Measurements from ENCODE around the gene PHF3.

DNA sequence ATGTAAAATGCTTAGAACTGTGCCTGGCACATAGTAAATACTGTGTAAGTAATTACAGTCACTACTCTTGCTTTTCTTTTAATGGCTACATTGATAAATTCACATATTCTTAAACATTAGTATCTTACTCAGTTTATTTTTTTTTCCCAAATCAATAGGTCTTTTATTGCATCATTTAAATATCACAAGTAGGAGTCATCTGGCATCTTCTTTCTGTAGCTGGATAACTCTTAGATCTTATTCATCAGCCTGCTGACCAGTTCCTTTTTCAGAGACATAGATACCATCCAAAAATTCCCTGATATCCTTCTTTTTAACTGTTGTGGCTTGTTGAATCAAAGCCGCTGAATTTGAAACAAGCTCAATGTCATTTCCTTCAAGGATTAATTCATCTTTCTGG lies 20.0 kb upstream of the PHF3 start:
- TF ChIP-seq CTCF (conservative IDR thresholded peaks at IDR 0.05; ENCODE audit: low read depth, low read length) (no peak), EZH2 (IDR thresholded peaks at IDR 0.05; ENCODE audit: low read length, unreplicated experiment) (no peak), EZH2phosphoT487 (IDR thresholded peaks at IDR 0.05; ENCODE audit: borderline replicate concordance, low read length) (no peak)

Measured in PC-3 (cell line).